HepG2 (cell line): ENCODE measurements around the gene PRKCI. TPM values are rescaled to one million over a fixed set of nuclear protein-coding genes. Genes with fewer than 3 reads are reported as not detected.

ENCODE experiments used
- ATAC-seq: fragments of 200-7000 bp; cut with Tn5 transposase; 3 replicates; pipeline ENCODE4 v1.9.1; 2020; ENCODE audit warnings: mild to moderate bottlenecking, moderate library complexity
- BruUV-seq: library from RNA; stranded (reverse); fragments of 400-500 nt; replicated peaks from 2 replicates; lab custom pipeline; 2021; lab: Mats Ljungman, UMichigan
- CTCF ChIA-PET: fragments of 300-600 bp; formaldehyde crosslinking; extraction: SDS; loops from one replicate; lab custom pipeline; 2021; ENCODE audit warnings: low total read pairs, inconsistent platforms, low intra/inter-chr PET ratio; lab: Yijun Ruan, JAX
- POLR2A ChIA-PET: fragments of 350-600 bp; sonication (Branson Sonifier 250); formaldehyde crosslinking; loops from one replicate; lab custom pipeline; 2020; ENCODE audit warnings: antibody characterized with exemption, inconsistent platforms; lab: Yijun Ruan, JAX
- DNase-seq: peaks from one replicate; pipeline ENCODE4 v3.0.0-alpha.2; 2015; ENCODE audit warnings: low spot score
- FAIRE-seq: peaks from 3 replicates; lab custom pipeline; 2011; peaks lifted over from hg19 to GRCh38; lab: Jason Lieb, UNC
- H2AFZ ChIP-seq: one replicate; pipeline ENCODE4 v1.6.1; 2011; ENCODE audit warnings: low read length, inconsistent platforms
- H3K27ac ChIP-seq: fragments of 300-600 bp; 3 replicates; pipeline ENCODE4 v1.8.0; 2011; ENCODE audit warnings: mixed run types, mild to moderate bottlenecking, mixed read lengths, low read length, inconsistent platforms; ENCODE audit not compliant: insufficient read depth; ENCODE audit errors: extremely low read length
- H3K27me3 ChIP-seq, 2 experiments: fragments of 200-600 bp in 1 of 2; 2 replicates in 1 of 2; 3 replicates in 1 of 2; pipeline versions ENCODE4 v1.6.0 to v1.8.0; 2011; ENCODE audit warnings: low read length in 2 of 2, mild to moderate bottlenecking in 2 of 2, moderate library complexity in 2 of 2, inconsistent platforms in 1 of 2; ENCODE audit not compliant: insufficient read depth in 2 of 2, control insufficient read depth in 1 of 2
- H3K36me3 ChIP-seq, 2 experiments: fragments of 200-600 bp in 1 of 2; replicated peaks in 1 of 2; 2 replicates in 1 of 2; 3 replicates in 1 of 2; pipeline versions ENCODE4 v1.5.1 to v1.8.0; 2011; ENCODE audit warnings: low read length in 2 of 2, inconsistent platforms in 1 of 2; ENCODE audit not compliant: insufficient read depth in 2 of 2, control insufficient read depth in 1 of 2
- H3K4me1 ChIP-seq: 2 replicates; pipeline ENCODE4 v1.5.1; 2012; ENCODE audit warnings: low read length, inconsistent platforms; ENCODE audit not compliant: insufficient read depth
- H3K4me2 ChIP-seq: 2 replicates; pipeline ENCODE4 v1.6.0; 2011; ENCODE audit warnings: low read depth, low read length, inconsistent platforms
- H3K4me3 ChIP-seq, 3 experiments: fragments of 200-600 bp in 1 of 3; sonication (generic), shearing (Covaris generic) in 1 of 3; replicated peaks in 1 of 3; 2 replicates each; pipeline ENCODE4 v1.5.1; 2011 to 2016; ENCODE audit warnings: low read length in 3 of 3, inconsistent platforms in 2 of 3, low read depth in 2 of 3, mild to moderate bottlenecking in 2 of 3, control low read depth in 1 of 3, mixed read lengths in 1 of 3; ENCODE audit not compliant: insufficient read depth in 1 of 3
- H3K79me2 ChIP-seq: one replicate; pipeline ENCODE4 v1.6.1; 2011; ENCODE audit warnings: low read length, inconsistent platforms; ENCODE audit not compliant: insufficient read depth
- H3K9ac ChIP-seq: 2 replicates; pipeline ENCODE4 v1.6.0; 2011; ENCODE audit warnings: mild to moderate bottlenecking, low read depth, low read length, inconsistent platforms; ENCODE audit not compliant: insufficient read depth
- H3K9me3 ChIP-seq: 2 replicates; pipeline ENCODE4 v1.5.1; 2012; ENCODE audit warnings: mild to moderate bottlenecking, low read length
- H4K20me1 ChIP-seq: 2 replicates; pipeline ENCODE4 v1.6.0; 2011; ENCODE audit warnings: inconsistent platforms, mild to moderate bottlenecking, low read length, moderate library complexity; ENCODE audit not compliant: insufficient read depth
- HBP1 ChIP-seq: IDR thresholded peaks from 2 replicates; pipeline ENCODE4 v1.6.1; 2016; ENCODE audit warnings: low read depth, control low read depth
- NFYC ChIP-seq: IDR thresholded peaks from 2 replicates; pipeline ENCODE4 v1.6.1; 2016; ENCODE audit warnings: missing genetic modification reagents, missing compliant biosample characterization
- NR0B2 ChIP-seq: sonication (generic); formaldehyde crosslinking; IDR thresholded peaks from 2 replicates; pipeline ENCODE4 v1.4.0; 2020; ENCODE audit warnings: mild to moderate bottlenecking, missing genetic modification reagents
- SRF ChIP-seq: IDR thresholded peaks from 2 replicates; pipeline ENCODE4 v1.6.1; 2011; ENCODE audit warnings: mild to moderate bottlenecking, low read depth, low read length, moderate library complexity
- ZNF788 ChIP-seq: sonication (generic); formaldehyde crosslinking; IDR thresholded peaks from 2 replicates; pipeline ENCODE4 v1.5.0; 2020; ENCODE audit warnings: mild to moderate bottlenecking, missing genetic modification reagents, borderline replicate concordance
- WGBS: methylation state at CpG from one replicate; pipeline ENCODE4 v1.1.6; 2017; ENCODE audit warnings: low lambda C conversion rate; 5-methylcytosine and 5-hydroxymethylcytosine counted together
- in situ Hi-C: cut with HindIII; loops from 2 replicates; pipeline ENCODE4 v1.10.0; 2017; ENCODE audit warnings: low pct_unique_long_range_greater_than_20kb; ENCODE audit not compliant: extremely low pct_ligation_motif_present
- intact Hi-C: fragments of 100-400 bp; cut with micrococcal nuclease; formaldehyde crosslinking; loops from one replicate; pipeline ENCODE4 v1.10.0; 2022; ENCODE audit not compliant: unreplicated experiment
- polyA plus RNA-seq, 8 experiments: library from polyadenylated mRNA; depleted of rRNA in 3 of 8; stranded (reverse) in 7 of 8; unstranded in 1 of 8; fragments of >200 nt; fragmentation: Illumina TruSeq in 4 of 8; extraction: Trizol in 4 of 8; gene quantifications; 2 replicates each; pipeline versions ENCODE4 v1.2.1 to v1.2.3, GENCODE V29; 2011 to 2016; ENCODE audit warnings: low read depth in 4 of 8, missing spikeins in 1 of 8, mixed read lengths in 1 of 8; ENCODE audit not compliant: insufficient read depth in 1 of 8
- total RNA-seq, 5 experiments: library from RNA; depleted of rRNA; stranded (reverse); fragments of >200 nt; fragmentation: Illumina TruSeq; extraction: Trizol; gene quantifications; 2 replicates each; pipeline ENCODE4 v1.2.3, GENCODE V29; 2016; ENCODE audit warnings: low read depth in 1 of 5
- TF ChIP-seq, protein P1 (sequence below), 2 experiments: sonication (generic) in 1 of 2; formaldehyde crosslinking in 1 of 2; IDR thresholded peaks; 2 replicates each; pipeline versions ENCODE4 v1.4.0 to v1.6.1; 2018 to 2020; ENCODE audit warnings: missing genetic modification reagents in 2 of 2, borderline replicate concordance in 1 of 2, low read depth in 1 of 2, mild to moderate bottlenecking in 1 of 2, missing biosample characterization in 1 of 2

PRKCI gene
- total and polyA plus RNA-seq, 2 of the 13 experiments (the other 11 are each of a cell fraction or from before 2014, with no cell fraction given): 17.2 to 30.4 TPM

- no peak for TF ChIP-seq NR0B2
- TF ChIP-seq, protein P1, sequence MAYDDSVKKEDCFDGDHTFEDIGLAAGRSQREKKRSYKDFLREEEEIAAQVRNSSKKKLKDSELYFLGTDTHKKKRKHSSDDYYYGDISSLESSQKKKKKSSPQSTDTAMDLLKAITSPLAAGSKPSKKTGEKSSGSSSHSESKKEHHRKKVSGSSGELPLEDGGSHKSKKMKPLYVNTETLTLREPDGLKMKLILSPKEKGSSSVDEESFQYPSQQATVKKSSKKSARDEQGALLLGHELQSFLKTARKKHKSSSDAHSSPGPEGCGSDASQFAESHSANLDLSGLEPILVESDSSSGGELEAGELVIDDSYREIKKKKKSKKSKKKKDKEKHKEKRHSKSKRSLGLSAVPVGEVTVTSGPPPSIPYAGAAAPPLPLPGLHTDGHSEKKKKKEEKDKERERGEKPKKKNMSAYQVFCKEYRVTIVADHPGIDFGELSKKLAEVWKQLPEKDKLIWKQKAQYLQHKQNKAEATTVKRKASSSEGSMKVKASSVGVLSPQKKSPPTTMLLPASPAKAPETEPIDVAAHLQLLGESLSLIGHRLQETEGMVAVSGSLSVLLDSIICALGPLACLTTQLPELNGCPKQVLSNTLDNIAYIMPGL (CRISPR knock-in tag; IDR thresholded peaks at IDR 0.05; ENCODE audit: borderline replicate concordance in 1 of 2, low read depth in 1 of 2): 0 out of 4 replicates have a peak, but pooled peaks of 1 of the 2 experiments have one; percentile 16
- TF ChIP-seq ZNF788 (CRISPR knock-in tag): no peak
These were observed 670 bp downstream of the PRKCI start (continued) for GRCh38 chr3:170222647-170223541.

DNA sequence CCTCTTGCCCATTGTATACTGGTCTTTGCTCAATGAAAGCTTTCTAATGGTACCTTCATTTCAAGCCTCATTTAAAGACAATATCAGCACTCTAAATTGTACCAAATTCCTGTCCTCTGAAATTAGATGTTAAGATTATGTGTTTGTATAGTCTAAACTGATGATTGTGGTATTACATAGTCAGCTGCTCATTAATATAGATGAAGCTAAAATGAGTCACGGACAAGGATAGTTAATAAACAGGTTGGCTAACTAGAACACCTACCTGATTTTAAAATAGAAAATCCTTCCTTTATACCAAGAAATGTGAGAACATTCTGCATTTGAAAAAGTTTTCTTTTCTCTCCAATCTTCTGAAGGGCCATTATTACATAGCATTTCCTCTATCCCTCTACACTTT, 2.9 kb downstream of the PRKCI start:
- Histone ChIP-seq H3K9me3 (no peaks in the 10 kb centered on the region), H3K9ac (no peak overlapping the region), H3K27ac (no peak overlapping the region), H3K4me2 (no peak overlapping the region), H4K20me1 (no peaks in the 10 kb centered on the region), H3K4me1 (peaks cover 45% of the 10 kb centered on the region), H3K79me2 (peaks cover 59% of the 10 kb centered on the region), H3K27me3 (no peaks in the 10 kb centered on the region; a peak in 1 of 5 replicates), H2AFZ (no peak overlapping the region), H3K4me3 (no peak overlapping the region), H3K36me3 (no peaks in the 10 kb centered on the region)
- 97% methylated on average over 1 of the region's 1 CpG for WGBS
- in situ Hi-C loops (no loop called here), intact Hi-C loops (no loop called here)
- ChIA-PET POLR2A (no interaction called here), CTCF (no interaction called here)
- BruUV-seq: TSS peak; percentile 37
- ATAC-seq (no peak), FAIRE-seq (no peak), DNase-seq (no peak)
- TF ChIP-seq HBP1 (CRISPR knock-in tag) (no peak), NFYC (CRISPR knock-in tag) (no peak), SRF (no peak)
